GM20000 (cell line): ENCODE measurements around the gene ZFAND2B.

ENCODE experiments used
- DNase-seq: peaks from one replicate; pipeline ENCODE4 v3.0.0; 2012; ENCODE audit warnings: low spot score
- TF ChIP-seq, protein P1 (sequence below): IDR thresholded peaks from 2 replicates; pipeline ENCODE4 v1.5.1; 2012; ENCODE audit warnings: mild to moderate bottlenecking, control low read depth; ENCODE audit errors: extremely low read depth, missing control alignments

The ZFAND2B gene

DNA sequence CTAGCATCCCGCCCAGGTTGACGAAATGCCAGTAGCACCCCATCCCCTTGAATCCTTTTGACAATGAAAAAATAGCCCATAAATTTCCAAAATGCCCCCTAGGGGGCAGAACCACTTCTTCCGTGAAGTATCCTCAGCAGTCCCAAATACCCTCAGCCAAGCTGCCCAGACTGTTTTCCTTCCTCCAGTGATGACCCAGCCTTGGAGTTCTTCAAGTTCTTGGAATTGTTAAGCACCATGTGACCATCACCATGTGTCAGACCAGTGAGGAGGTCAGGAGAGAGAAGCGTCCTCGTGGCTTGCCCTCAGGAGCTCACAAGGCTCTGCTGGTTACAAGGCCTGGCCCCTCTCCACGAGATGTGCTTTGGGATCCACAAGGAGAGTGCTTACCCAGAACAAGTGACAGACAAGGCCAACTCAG is 35.3 kb upstream of the ZFAND2B start:
- DNase-seq = peak; percentile 46
- TF ChIP-seq, protein P1, sequence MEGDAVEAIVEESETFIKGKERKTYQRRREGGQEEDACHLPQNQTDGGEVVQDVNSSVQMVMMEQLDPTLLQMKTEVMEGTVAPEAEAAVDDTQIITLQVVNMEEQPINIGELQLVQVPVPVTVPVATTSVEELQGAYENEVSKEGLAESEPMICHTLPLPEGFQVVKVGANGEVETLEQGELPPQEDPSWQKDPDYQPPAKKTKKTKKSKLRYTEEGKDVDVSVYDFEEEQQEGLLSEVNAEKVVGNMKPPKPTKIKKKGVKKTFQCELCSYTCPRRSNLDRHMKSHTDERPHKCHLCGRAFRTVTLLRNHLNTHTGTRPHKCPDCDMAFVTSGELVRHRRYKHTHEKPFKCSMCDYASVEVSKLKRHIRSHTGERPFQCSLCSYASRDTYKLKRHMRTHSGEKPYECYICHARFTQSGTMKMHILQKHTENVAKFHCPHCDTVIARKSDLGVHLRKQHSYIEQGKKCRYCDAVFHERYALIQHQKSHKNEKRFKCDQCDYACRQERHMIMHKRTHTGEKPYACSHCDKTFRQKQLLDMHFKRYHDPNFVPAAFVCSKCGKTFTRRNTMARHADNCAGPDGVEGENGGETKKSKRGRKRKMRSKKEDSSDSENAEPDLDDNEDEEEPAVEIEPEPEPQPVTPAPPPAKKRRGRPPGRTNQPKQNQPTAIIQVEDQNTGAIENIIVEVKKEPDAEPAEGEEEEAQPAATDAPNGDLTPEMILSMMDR = peak; percentile 32

DNA sequence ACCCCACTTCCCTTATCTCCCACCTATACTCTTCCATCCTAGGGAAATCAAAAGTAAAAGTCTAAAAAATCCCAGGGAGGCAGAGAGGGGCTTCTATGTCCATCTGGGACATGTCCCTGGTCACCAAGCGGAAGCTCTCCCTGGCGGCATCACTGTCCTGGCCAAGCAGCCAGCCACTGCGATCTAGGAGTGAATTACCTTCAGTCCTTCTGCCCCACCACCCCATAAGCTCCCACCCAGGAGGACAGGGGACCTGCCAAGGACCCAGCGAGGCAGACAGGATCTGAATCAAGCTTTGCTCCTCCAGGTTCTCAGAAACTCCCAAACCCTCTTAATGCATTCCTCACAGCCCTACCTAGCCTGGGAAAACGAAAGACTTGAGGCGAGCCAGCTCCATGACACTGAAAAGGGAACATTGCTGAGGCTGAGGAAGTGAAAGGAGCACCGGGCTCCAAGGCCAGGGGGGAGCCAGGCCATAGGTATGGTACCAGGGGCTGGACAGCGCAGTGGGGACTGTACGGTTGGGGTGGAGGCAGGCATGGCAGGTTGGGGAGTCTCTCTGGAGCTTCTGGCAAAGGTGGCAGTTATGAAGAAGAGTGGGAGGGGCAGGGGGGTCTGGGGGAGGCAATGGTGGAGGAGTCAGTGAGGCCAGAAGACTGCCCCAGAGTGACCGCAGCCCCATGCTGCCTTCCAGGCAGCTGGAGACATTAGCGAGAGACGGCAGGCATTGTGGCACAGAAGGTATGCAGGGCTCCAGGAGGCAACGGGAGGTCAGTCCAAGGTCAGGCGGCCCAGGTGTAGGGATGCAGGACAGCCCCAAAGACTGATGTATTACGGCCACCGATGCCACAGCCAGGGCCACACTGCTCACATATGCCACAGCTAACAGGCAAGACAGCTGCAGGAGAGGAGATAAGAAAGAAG is 34.1 kb upstream of the ZFAND2B start:
- TF ChIP-seq, protein P1 = no peak
- DNase-seq = no peak

DNA sequence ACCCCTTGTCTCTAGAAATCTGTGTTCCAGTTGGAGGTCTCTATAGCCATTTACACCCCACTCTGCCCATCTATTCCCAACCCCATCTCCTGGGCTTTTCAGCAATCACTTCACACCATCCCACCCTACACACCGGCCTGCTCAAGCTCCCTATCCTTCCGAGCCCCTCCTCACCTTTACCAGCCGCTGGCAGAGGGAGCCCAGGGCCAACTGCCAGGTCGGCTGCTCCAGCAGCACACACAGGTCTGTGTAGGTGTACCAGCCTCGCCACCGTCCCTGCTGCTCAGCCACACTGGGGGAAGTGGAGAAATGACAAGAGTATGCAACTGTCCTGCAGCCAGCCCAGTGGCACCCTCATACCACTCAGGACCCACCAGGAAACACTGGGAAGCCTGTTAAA is 33.4 kb upstream of the ZFAND2B start:
- TF ChIP-seq, protein P1 = no peak

DNA sequence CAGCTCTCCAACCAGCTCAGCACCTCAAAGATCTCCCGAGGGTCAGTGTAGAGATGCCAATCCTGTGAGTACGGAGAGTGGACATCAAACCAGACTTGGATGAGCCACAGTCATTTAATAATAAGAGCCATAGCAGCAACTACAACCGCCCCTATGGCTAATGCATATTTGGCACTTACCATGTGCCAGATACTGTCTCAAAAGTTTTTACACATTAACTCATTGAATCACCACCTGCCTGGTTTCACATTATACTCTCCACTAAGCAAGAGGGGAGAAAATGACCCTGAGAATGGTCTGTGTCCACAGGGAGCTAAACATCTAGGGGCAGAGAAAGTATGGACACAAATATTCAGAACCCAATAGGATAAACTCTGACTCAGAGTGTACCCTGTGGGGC is 32.4 kb upstream of the ZFAND2B start:
- DNase-seq = no peak
- TF ChIP-seq, protein P1 = no peak

More for the DNA sequence above, 33.4 kb upstream of the ZFAND2B start:
- no peak for DNase-seq

DNA sequence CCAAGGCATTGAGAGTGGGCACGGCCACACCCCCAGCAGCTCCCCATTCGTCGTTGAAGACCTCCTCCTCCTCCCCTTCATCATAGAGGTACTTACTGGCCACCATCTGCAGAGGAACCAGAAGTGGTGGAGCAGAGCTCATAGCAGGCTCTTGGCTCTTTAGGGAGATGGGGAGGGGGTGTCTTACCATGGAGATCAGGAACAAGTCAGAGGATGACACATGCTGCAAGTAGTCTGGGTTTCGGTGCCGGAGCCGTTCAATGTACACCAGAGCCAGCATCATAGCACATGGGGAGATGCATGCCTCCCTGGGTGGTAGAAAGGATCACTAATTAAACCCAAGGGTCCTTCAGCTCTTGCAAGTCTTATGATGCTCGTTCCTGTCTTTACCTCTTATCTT is 31.8 kb upstream of the ZFAND2B start:
- no peak for DNase-seq

DNA sequence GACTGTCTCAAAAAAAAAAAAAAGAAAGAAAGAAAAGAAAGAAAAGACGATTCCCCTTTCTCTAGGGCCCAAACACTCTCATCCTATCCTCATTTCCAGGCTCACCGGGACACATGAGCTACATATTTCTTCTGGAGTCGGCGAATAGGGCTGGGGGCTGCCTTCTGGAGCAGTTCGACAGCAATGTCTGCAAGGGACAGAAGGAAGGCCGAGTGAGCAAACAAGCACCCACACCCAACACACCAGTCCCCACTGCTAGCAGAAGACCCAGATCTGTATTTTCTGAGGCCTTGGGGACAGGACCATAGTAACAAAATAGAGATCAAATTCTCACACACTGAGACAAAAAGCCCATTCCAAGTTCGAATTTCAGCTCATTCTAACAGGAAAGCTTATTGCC is 31.1 kb upstream of the ZFAND2B start:
- TF ChIP-seq, protein P1 = no peak
- no peak for DNase-seq

More for the DNA sequence above, 31.8 kb upstream of the ZFAND2B start:
- TF ChIP-seq, protein P1 = no peak

DNA sequence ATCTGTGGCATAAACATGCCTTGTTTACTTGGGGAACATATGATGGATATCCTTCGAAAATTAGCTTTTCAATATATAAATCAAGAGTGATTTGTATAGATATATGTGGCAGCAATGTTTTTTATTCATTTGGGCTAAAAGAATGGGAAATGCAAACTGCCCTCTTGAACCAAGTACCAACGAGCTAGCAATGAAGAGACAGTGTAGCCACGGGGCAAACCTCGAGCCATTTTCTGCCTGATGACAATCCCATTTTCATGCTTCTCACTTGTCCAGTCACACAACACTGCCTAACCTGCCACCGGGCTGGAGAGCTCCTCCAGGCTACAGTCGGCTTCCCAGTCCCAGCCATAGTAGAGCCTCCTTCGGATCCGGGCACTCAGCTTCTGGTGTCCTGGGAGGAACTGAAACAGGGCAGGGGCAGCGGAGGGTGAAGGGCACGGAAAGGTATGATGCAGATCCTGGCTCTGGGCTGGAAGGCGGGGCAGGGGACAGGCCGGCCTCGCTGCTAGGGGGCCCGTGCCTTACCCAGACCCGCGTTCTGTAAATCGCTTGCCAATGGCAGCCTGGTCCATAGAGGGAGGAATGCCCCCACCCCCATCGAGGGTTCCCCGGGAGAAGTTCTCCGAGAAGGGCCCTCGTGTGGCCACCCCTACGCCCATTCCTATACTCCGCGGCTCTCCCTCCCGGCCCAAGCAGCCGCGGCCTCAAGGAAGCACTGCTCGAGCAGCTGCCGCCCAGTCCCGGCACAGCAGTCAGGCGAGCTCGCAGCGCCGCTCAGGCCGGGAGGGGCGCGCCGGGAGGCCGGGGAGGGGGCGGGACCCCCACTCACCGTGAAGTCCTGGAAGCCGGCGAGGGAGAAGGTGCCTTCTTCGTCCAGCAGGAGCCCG is 30.4 kb upstream of the ZFAND2B start:
- TF ChIP-seq, protein P1 = no peak
- peak; percentile 32 for DNase-seq
